ENCODE data around the gene TWF1.

GRCh38 chr12:43842259-43842658 is 36.1 kb upstream of the TWF1 start:
- TF ChIP-seq GATA2 (IDR thresholded peaks at IDR 0.05; ENCODE audit: low read depth, low read length) (no peak), GATA3 (IDR thresholded peaks at IDR 0.05; ENCODE audit: low read depth, low read length) (no peak)

Measured in SH-SY5Y (cell line).